BLaER1 treated with 17β-estradiol and CSF1 and Interleukin-3, amounts not matched to agents 10 nM and 100 nM (cell line): ENCODE measurements around the gene PXMP2.

Experiments used
- H3K27ac ChIP-seq, 11 experiments: shearing (Covaris generic); formaldehyde crosslinking; 2 replicates each; pipeline ENCODE4 v1.8.1; 2022
- H3K27me3 ChIP-seq, 11 experiments: shearing (Covaris generic); formaldehyde crosslinking; 2 replicates each; pipeline ENCODE4 v1.8.1; 2022
- H3K36me3 ChIP-seq, 11 experiments: shearing (Covaris generic); formaldehyde crosslinking; 2 replicates each; pipeline ENCODE4 v1.8.1; 2022
- H3K4me1 ChIP-seq, 10 experiments: shearing (Covaris generic); formaldehyde crosslinking; 2 replicates each; pipeline ENCODE4 v1.8.1; 2022
- H3K4me2 ChIP-seq, 11 experiments: shearing (Covaris generic); formaldehyde crosslinking; 2 replicates each; pipeline ENCODE4 v1.8.1; 2022
- H3K4me3 ChIP-seq, 10 experiments: shearing (Covaris generic); formaldehyde crosslinking; 2 replicates each; pipeline ENCODE4 v1.8.1; 2022
- H3K9ac ChIP-seq, 11 experiments: shearing (Covaris generic); formaldehyde crosslinking; 2 replicates each; pipeline ENCODE4 v1.8.1; 2022
- H3K9me3 ChIP-seq, 11 experiments: shearing (Covaris generic); formaldehyde crosslinking; replicated peaks in 1 of 11; 2 replicates each; pipeline ENCODE4 v1.8.1; 2022
- H4K20me1 ChIP-seq, 11 experiments: shearing (Covaris generic); formaldehyde crosslinking; 2 replicates each; pipeline ENCODE4 v1.8.1; 2022
- Cebpa-rat ChIP-seq, 11 experiments: shearing (Covaris generic); IDR thresholded peaks; 2 replicates each; pipeline ENCODE4 v1.8.1; 2022

The PXMP2 gene

DNA sequence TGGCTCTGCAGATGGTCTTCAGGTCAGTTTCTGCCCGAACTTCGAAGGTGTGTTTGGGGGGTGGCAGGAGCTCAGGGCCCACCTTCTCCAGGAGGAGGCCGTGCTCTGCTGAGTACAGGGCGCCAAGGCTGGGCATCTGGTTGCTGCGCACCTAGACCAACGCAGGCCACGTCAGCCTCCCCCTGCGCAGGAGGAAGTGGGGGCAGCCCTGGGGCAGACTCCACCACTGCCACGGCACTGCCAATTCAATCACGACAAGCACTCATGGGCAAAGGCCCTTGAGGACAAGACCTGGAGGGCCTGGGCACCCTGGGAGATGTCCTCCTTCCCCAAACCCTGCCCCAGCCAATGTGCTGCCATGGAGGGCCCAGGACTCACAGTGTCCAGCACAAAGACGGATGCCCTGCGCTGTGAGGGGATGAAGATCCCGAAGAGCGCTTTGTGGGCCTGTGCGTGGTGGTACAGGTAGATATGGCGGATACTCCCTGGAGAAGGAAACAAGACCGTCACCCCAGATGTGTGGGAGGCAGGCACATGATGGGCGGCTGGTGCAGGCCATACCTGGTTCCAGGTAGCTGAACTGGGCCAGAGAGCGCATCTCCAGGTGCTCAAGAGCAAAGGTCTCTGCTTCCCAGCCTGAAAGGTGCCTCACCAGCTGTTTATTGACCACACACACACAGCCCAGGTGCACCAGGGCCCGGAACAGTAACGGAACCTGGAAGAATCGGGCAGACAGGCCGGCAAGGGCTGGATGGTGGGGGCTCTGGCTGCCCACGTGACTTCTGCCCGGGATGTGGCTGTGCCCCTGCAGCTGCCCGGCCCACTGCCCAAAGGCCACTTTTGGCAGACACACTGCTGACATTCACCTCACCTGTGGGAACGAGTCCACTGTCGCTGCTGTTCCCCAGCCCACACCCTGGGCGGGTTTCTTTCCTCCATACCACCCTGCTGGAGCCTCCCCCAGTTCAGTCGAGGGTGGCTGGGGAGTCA, 44.2 kb upstream of the PXMP2 start:
- no peak for TF ChIP-seq Cebpa-rat (IDR thresholded peaks at IDR 0.05)
- peaks cover 74 to 97% (median 94%) of the 10 kb centered on the region in 11 experiments for H3K36me3 ChIP-seq
- H3K4me2 ChIP-seq, result no peak overlapping the region

DNA sequence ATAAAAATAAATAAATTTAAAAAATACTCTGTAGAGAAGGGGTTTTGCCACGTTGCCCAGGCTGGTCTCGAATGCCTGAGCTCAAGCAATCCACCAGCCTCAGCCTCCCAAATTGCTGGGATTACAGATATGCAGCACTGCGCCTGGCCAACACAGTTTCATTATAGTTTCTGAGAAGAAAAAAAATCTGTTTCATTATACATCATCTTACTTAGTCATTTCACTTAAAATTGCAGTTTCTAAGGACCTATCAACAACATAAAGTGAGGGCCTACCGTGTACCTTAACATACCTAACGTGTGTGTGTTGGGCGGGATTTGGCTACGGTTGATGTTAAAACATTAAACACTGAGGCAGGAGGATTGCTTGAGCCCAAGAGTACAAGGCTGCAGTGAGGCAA, 40.5 kb upstream of the PXMP2 start:
- Histone ChIP-seq H3K4me1 (no peaks in the 10 kb centered on the region; a peak in 1 of 20 replicates), H3K9me3 (no peaks in the 10 kb centered on the region), H3K4me3 (no peak overlapping the region), H3K9ac (no peak overlapping the region), H4K20me1 (peaks cover 0 to 51% (median 0%) of the 10 kb centered on the region in 11 experiments; a peak in 10 of 22 replicates), H3K27ac (no peak overlapping the region), H3K4me2 (no peak overlapping the region), H3K27me3 (no peaks in the 10 kb centered on the region), H3K36me3 (peaks cover 75 to 97% (median 95%) of the 10 kb centered on the region in 11 experiments)
- TF ChIP-seq Cebpa-rat (IDR thresholded peaks at IDR 0.05), result no peak

More for the DNA sequence above, 44.2 kb upstream of the PXMP2 start:
- no peaks in the 10 kb centered on the region for H3K9me3 ChIP-seq
- peaks cover 0 to 68% (median 22%) of the 10 kb centered on the region in 11 experiments; a peak in 15 of 22 replicates for H4K20me1 ChIP-seq
- no peak overlapping the region for H3K4me3 ChIP-seq
- H3K27me3 ChIP-seq, result no peaks in the 10 kb centered on the region
- no peak overlapping the region for H3K9ac ChIP-seq
- H3K27ac ChIP-seq, result no peak overlapping the region
- peaks cover 0 to 17% (median 2%) of the 10 kb centered on the region in 10 experiments; a peak in 7 of 20 replicates for H3K4me1 ChIP-seq

- Histone ChIP-seq H3K27ac (no peak overlapping the region), H4K20me1 (peaks cover 0 to 41% (median 0%) of the 10 kb centered on the region in 11 experiments; a peak in 10 of 22 replicates), H3K9ac (no peak overlapping the region), H3K36me3 (peaks cover 74 to 97% (median 95%) of the 10 kb centered on the region in 11 experiments), H3K4me2 (no peak overlapping the region), H3K27me3 (no peaks in the 10 kb centered on the region), H3K4me3 (no peak overlapping the region), H3K4me1 (no peaks in the 10 kb centered on the region; a peak in 1 of 20 replicates), H3K9me3 (no peaks in the 10 kb centered on the region)
- no peak for TF ChIP-seq Cebpa-rat (IDR thresholded peaks at IDR 0.05)
Observed at GRCh38 chr12:132647858-132648257, 39.5 kb upstream of the PXMP2 start.

DNA sequence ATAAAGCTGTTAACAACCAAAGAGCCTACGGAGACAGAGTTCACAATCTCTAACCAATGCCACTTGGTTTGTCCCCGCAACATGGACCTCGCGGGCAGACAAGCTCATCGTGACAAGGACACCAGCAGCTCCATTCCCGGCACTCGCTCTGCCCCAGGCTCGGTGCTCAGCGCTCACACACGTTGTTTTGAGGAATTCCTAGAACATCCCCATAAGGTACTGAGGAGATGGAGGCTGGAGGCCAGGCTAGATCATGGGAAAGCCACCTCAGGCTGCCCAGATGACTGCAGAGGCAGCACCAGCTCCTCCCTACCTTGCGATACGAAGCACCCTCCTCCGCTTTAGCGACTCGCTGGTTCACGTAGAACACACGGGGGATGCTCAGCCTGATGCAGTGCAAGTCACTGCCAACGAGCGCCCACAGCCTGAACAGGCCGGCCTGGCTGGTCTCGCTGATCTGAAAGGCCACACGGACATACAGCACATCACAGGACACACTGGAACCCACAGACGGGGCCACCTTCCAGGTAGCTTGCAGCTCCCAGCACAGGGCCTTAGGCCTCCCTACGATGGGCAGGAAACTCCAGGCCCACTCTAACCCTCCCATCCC, 38.7 kb upstream of the PXMP2 start:
- no peak for TF ChIP-seq Cebpa-rat (IDR thresholded peaks at IDR 0.05)
- H3K36me3 ChIP-seq, result peaks cover 73 to 97% (median 95%) of the 10 kb centered on the region in 11 experiments
- H3K4me2 ChIP-seq, result no peak overlapping the region
- H3K9me3 ChIP-seq, result no peaks in the 10 kb centered on the region
- H4K20me1 ChIP-seq, result peaks cover 0 to 32% (median 0%) of the 10 kb centered on the region in 11 experiments; a peak in 8 of 22 replicates
- H3K9ac ChIP-seq, result no peak overlapping the region
- H3K4me1 ChIP-seq, result no peaks in the 10 kb centered on the region; a peak in 3 of 20 replicates
- no peak overlapping the region for H3K27ac ChIP-seq
- H3K27me3 ChIP-seq, result no peaks in the 10 kb centered on the region
- H3K4me3 ChIP-seq, result no peak overlapping the region

GRCh38 chr12:132649226-132649945, 38.0 kb upstream of the PXMP2 start:
- peaks cover 0 to 29% (median 0%) of the 10 kb centered on the region in 11 experiments; a peak in 8 of 22 replicates for H4K20me1 ChIP-seq
- no peak for TF ChIP-seq Cebpa-rat (IDR thresholded peaks at IDR 0.05)
- H3K27me3 ChIP-seq, result no peaks in the 10 kb centered on the region
- no peak overlapping the region for H3K27ac ChIP-seq
- H3K4me3 ChIP-seq, result no peak overlapping the region
- no peaks in the 10 kb centered on the region for H3K9me3 ChIP-seq
- no peak overlapping the region for H3K9ac ChIP-seq
- H3K4me2 ChIP-seq, result no peak overlapping the region
- H3K36me3 ChIP-seq, result peaks cover 78 to 97% (median 95%) of the 10 kb centered on the region in 11 experiments
- no peaks in the 10 kb centered on the region; a peak in 4 of 20 replicates for H3K4me1 ChIP-seq

DNA sequence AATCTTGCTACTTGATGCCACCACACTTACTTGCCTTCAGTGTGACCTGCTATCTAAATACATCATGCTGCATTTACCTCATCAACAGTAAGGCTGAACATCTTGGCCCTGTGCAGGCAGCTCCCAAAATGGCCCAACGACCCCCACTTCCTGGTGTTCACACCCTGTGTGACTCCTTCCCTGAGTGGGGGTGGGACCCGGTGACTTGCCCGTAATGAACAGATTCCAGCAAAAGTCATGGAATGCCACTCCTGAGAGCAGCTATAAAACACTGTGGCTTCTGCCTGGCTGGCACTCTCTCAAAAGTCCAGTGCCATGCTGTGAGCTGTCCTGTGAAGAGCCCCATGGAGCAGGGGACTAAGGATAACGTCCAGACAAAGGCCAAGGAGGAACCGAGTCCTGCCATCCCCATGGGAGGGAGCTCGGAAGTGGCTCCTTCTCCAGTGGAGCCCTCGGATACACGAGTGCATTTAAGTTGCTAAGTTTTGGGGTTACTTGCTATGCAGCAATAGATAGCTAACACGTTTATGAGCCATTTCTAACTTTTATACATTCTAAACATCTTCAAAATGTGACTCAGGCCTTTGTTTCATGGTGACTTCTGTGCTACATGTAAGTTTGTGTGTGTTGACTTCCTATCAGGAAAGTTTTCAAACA, 35.8 kb upstream of the PXMP2 start:
- Histone ChIP-seq H3K4me2 (no peak overlapping the region), H3K27ac (peak overlapping the region in 1 of 11 experiments; percentile 5; a peak in 1 of 22 replicates), H3K4me1 (peaks cover 0 to 5% (median 0%) of the 10 kb centered on the region in 10 experiments; a peak in 4 of 20 replicates), H4K20me1 (peaks cover 0 to 29% (median 0%) of the 10 kb centered on the region in 11 experiments; a peak in 8 of 22 replicates), H3K36me3 (peaks cover 86 to 100% (median 99%) of the 10 kb centered on the region in 11 experiments), H3K9ac (no peak overlapping the region), H3K27me3 (no peaks in the 10 kb centered on the region), H3K9me3 (no peaks in the 10 kb centered on the region), H3K4me3 (no peak overlapping the region)
- TF ChIP-seq Cebpa-rat (IDR thresholded peaks at IDR 0.05), result no peak

DNA sequence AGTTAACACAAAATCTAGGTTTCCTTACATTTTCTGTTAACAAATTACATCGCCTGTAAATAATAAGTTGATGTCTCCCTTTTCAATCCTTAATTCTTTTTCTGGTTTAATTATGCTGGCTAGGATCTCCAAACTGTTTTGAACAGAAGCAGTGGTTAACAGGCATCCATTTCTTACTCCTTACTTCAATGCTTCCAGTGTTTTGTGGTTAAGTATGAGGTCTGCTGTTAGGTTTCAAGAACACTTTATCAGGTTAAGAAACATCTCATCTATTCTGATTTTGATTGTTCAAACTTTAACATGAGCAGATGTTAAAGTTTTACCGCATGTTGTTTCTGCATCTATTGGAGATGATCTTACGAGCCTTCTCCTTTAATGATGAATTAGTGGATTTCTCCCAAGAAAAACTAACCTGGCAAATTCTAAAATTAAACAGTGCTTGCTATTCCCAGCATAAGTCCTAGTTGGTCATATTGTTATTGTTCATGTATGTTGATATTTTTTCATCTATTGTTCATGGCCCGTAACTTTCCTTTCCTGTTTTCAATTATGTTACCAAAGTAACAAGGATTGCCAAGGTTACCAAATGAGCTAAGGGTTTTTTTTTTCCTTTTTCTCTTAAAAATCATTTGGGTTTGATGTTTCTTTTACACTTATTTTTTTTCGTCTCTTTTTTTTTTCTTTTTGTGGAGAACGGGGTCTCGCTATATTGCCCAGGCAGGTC, 33.7 kb upstream of the PXMP2 start:
- Histone ChIP-seq H3K4me3 (no peak overlapping the region), H3K4me2 (no peak overlapping the region), H3K9me3 (no peaks in the 10 kb centered on the region), H3K27ac (no peak overlapping the region), H3K36me3 (peaks cover 76 to 100% (median 99%) of the 10 kb centered on the region in 11 experiments), H4K20me1 (peaks cover 0 to 23% (median 0%) of the 10 kb centered on the region in 11 experiments; a peak in 6 of 22 replicates), H3K4me1 (peaks cover 17 to 26% (median 19%) of the 10 kb centered on the region in 10 experiments), H3K9ac (no peak overlapping the region), H3K27me3 (no peaks in the 10 kb centered on the region)
- no peak for TF ChIP-seq Cebpa-rat (IDR thresholded peaks at IDR 0.05)
